ENCODE data around the gene PCLO.

PCLO gene

GRCh38 chr7:82998436-82998835 lies 164.2 kb downstream of the PCLO start:
- DNase-seq (ENCODE audit: low spot score in 2 of 2) (no peak), ATAC-seq (ENCODE audit: low read depth) (no peak)
- Mint-ChIP-seq H3K27ac (no peak overlapping the region), H3K4me1 (no peaks in the 10 kb centered on the region), H3K9me3 (peaks cover 11% of the 10 kb centered on the region), H3K36me3 (no peaks in the 10 kb centered on the region), H3K27me3 (no peaks in the 10 kb centered on the region), H3K4me3 (no peak overlapping the region)

- ATAC-seq (ENCODE audit: low read depth) (no peak), DNase-seq (ENCODE audit: low spot score in 2 of 2) (no peak)
- H3K9me3 Mint-ChIP-seq: peaks cover 4% of the 10 kb centered on the region
- no peak overlapping the region for H3K4me3 Mint-ChIP-seq
- no peak overlapping the region for H3K27ac Mint-ChIP-seq
- H3K36me3 Mint-ChIP-seq: no peaks in the 10 kb centered on the region
- no peaks in the 10 kb centered on the region for H3K4me1 Mint-ChIP-seq
- no peaks in the 10 kb centered on the region for H3K27me3 Mint-ChIP-seq
Observed at GRCh38 chr7:82985144-82985802, 177.4 kb downstream of the PCLO start.

- no peak for ATAC-seq (ENCODE audit: low read depth)
- Mint-ChIP-seq H3K36me3 (no peaks in the 10 kb centered on the region), H3K4me1 (no peaks in the 10 kb centered on the region), H3K4me3 (no peak overlapping the region), H3K27me3 (no peaks in the 10 kb centered on the region), H3K27ac (no peak overlapping the region), H3K9me3 (no peaks in the 10 kb centered on the region)
- DNase-seq (ENCODE audit: low spot score in 2 of 2): no peak
Observed at GRCh38 chr7:82980130-82980788, 182.4 kb downstream of the PCLO start.

- no peak for ATAC-seq (ENCODE audit: low read depth)
- H3K36me3 Mint-ChIP-seq: no peaks in the 10 kb centered on the region
- H3K4me3 Mint-ChIP-seq: no peak overlapping the region
- no peaks in the 10 kb centered on the region for H3K27me3 Mint-ChIP-seq
- H3K4me1 Mint-ChIP-seq: no peaks in the 10 kb centered on the region
- H3K27ac Mint-ChIP-seq: no peak overlapping the region
- DNase-seq (ENCODE audit: low spot score in 2 of 2): no peak
- H3K9me3 Mint-ChIP-seq: no peaks in the 10 kb centered on the region
Observed at GRCh38 chr7:82975811-82976468, 186.7 kb downstream of the PCLO start.

DNA sequence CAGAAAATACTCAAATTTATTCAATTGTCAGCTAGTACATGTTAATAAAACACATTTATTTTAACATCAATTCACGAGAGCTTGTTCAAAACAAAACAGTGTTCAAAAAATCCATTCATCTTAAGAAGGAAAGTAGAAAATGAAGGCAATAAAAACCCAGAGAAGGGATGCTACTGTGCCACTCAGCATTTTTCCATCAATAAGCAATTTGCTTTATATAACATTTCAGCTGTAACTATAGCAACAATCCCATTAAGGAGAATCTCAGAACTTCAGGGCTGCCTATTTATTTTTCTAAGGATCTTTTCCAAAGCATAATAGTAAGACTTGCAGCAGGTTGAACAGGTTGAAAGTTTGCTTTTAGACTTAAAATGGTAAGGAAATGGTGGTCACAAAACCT lies 190.5 kb downstream of the PCLO start:
- Mint-ChIP-seq H3K4me3 (no peak overlapping the region), H3K4me1 (no peaks in the 10 kb centered on the region), H3K27ac (no peak overlapping the region), H3K9me3 (no peaks in the 10 kb centered on the region), H3K27me3 (no peaks in the 10 kb centered on the region), H3K36me3 (no peaks in the 10 kb centered on the region)
- DNase-seq (ENCODE audit: low spot score in 2 of 2) (no peak), ATAC-seq (ENCODE audit: low read depth) (no peak)

GRCh38 chr7:82965088-82966036 lies 197.3 kb downstream of the PCLO start:
- H3K27me3 Mint-ChIP-seq: no peaks in the 10 kb centered on the region
- H3K9me3 Mint-ChIP-seq: peaks cover 4% of the 10 kb centered on the region
- no peaks in the 10 kb centered on the region for H3K36me3 Mint-ChIP-seq

DNA sequence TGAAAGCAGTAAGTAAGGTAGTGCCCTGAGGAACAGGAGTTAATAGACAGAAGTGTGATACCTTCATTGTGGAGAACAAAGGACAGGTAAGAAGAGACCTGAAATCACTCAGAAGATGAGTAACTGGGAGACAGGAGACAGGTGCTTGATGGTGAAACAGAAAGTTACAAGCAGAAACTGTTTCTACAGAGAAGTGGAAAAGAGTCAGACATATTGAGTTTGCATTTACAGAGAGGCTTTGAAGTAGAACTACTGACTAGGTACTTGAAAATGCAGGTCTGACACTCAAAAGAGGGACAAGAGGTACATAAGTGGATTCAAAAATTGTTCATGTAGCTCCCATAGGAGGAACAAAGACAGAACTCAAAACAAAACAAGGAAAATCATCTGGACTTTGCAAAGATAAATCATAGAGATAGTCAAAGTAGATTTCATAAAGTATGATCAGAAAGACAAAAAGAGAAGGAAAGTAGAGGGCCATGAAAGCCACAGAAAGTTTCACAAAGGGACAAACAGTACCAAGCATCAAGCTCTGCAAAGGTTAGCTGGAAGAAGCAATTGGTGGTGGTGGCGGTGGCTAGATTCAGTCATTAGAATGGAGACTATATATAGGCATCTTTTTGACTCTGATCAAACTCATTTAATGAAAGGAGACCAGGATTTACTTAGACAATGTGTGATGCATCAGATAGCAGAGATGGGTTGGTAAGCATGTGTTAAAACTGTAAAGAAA lies 198.4 kb downstream of the PCLO start:
- DNase-seq (ENCODE audit: low spot score in 2 of 2) (no peak), ATAC-seq (ENCODE audit: low read depth) (no peak)
- no peaks in the 10 kb centered on the region for H3K36me3 Mint-ChIP-seq
- H3K4me3 Mint-ChIP-seq: no peak overlapping the region
- H3K9me3 Mint-ChIP-seq: peaks cover 4% of the 10 kb centered on the region
- H3K27me3 Mint-ChIP-seq: no peaks in the 10 kb centered on the region
- H3K4me1 Mint-ChIP-seq: no peaks in the 10 kb centered on the region
- H3K27ac Mint-ChIP-seq: no peak overlapping the region

More at GRCh38 chr7:82965088-82966036, 197.3 kb downstream of the PCLO start:
- DNase-seq (ENCODE audit: low spot score in 2 of 2) (no peak), ATAC-seq (ENCODE audit: low read depth) (no peak)
- Mint-ChIP-seq H3K27ac (no peak overlapping the region), H3K4me3 (no peak overlapping the region), H3K4me1 (no peaks in the 10 kb centered on the region)

- H3K4me1 Mint-ChIP-seq: no peaks in the 10 kb centered on the region
- ATAC-seq (ENCODE audit: low read depth) (no peak), DNase-seq (ENCODE audit: low spot score in 2 of 2) (no peak)
- H3K27me3 Mint-ChIP-seq: no peaks in the 10 kb centered on the region
- peaks cover 4% of the 10 kb centered on the region for H3K9me3 Mint-ChIP-seq
- no peak overlapping the region for H3K27ac Mint-ChIP-seq
- no peak overlapping the region for H3K4me3 Mint-ChIP-seq
- no peaks in the 10 kb centered on the region for H3K36me3 Mint-ChIP-seq
Observed at GRCh38 chr7:82961240-82961639, 201.4 kb downstream of the PCLO start.

GRCh38 chr7:82959528-82959927 lies 203.2 kb downstream of the PCLO start:
- Mint-ChIP-seq H3K36me3 (no peaks in the 10 kb centered on the region), H3K27me3 (no peaks in the 10 kb centered on the region), H3K9me3 (peaks cover 3% of the 10 kb centered on the region), H3K4me1 (no peaks in the 10 kb centered on the region), H3K4me3 (no peak overlapping the region), H3K27ac (no peak overlapping the region)
- DNase-seq (ENCODE audit: low spot score in 2 of 2) (no peak), ATAC-seq (ENCODE audit: low read depth) (no peak)

- H3K9me3 Mint-ChIP-seq: no peaks in the 10 kb centered on the region
- no peak overlapping the region for H3K4me3 Mint-ChIP-seq
- H3K36me3 Mint-ChIP-seq: no peaks in the 10 kb centered on the region
- H3K27ac Mint-ChIP-seq: no peak overlapping the region
- ATAC-seq (ENCODE audit: low read depth) (no peak), DNase-seq (ENCODE audit: low spot score in 2 of 2) (no peak)
- H3K4me1 Mint-ChIP-seq: no peaks in the 10 kb centered on the region
- H3K27me3 Mint-ChIP-seq: no peaks in the 10 kb centered on the region
Observed at GRCh38 chr7:82957521-82957920, 205.2 kb downstream of the PCLO start.

DNA sequence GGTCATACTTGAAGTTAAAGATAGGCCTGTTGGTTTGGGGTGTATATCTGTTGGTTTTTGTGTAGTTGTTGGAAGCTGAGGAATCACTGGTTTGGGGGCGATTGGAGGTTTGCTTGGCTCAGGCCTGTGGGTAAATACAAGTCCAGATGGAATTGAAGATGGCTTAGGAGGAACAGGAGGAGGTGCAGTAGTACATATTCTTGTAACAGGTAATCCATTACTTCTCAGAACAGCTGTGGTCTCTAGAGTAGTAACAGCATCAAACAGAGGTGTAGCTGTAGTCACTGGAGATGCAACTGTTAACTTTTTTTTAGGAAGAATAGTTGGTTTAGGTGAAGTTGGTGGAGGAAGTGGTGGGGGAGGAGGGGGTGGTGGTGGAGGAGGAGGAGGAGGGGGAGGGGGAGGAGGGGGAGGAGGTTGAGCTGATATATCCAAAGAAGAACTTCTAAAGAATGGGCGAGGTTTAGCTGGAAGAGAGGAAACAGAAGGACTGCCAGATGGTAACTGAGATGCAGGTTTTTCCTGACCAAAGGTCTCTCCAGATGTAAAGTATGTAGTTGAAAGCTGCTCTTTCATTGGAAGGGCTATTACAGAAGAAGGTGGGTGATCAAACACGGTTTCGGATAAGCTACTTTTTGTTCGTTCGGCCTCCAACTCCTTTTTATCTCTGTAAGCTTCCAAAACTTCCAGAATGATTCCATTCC lies 209.2 kb downstream of the PCLO start:
- Mint-ChIP-seq H3K4me3 (no peak overlapping the region), H3K27ac (no peak overlapping the region), H3K4me1 (no peaks in the 10 kb centered on the region), H3K27me3 (no peaks in the 10 kb centered on the region), H3K36me3 (no peaks in the 10 kb centered on the region), H3K9me3 (peaks cover 2% of the 10 kb centered on the region)
- DNase-seq (ENCODE audit: low spot score in 2 of 2) (no peak), ATAC-seq (ENCODE audit: low read depth) (no peak)

DNA sequence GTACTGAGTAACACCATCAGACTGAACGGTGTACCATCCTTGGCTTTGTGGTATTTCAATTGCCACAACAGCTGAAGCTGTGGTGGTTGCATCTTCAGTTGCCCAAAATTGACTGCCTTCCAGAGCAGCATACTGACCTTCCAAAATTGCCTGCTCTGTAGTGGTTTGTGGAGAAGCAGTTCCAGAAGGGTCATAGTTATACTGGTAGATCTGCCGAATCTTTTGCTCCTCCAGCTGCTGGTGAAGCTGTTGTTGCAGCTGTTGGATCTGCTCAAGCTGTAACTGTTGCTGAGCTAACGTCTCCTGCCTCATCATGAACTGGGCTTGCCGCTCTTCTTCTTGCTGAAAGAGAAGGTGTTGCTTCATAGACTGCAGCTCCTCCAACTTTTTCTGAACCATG lies 212.2 kb downstream of the PCLO start:
- no peak overlapping the region for H3K4me3 Mint-ChIP-seq
- no peak overlapping the region for H3K27ac Mint-ChIP-seq
- H3K9me3 Mint-ChIP-seq: peaks cover 3% of the 10 kb centered on the region
- no peak for DNase-seq (ENCODE audit: low spot score in 2 of 2)
- no peak for ATAC-seq (ENCODE audit: low read depth)
- H3K27me3 Mint-ChIP-seq: no peaks in the 10 kb centered on the region
- no peaks in the 10 kb centered on the region for H3K4me1 Mint-ChIP-seq
- H3K36me3 Mint-ChIP-seq: no peaks in the 10 kb centered on the region

GRCh38 chr7:82945480-82945879 lies 217.2 kb downstream of the PCLO start:
- H3K27me3 Mint-ChIP-seq: no peaks in the 10 kb centered on the region
- H3K27ac Mint-ChIP-seq: no peak overlapping the region
- peaks cover 5% of the 10 kb centered on the region for H3K9me3 Mint-ChIP-seq
- H3K4me1 Mint-ChIP-seq: no peaks in the 10 kb centered on the region
- no peak for ATAC-seq (ENCODE audit: low read depth)
- no peak for DNase-seq (ENCODE audit: low spot score in 2 of 2)
- no peaks in the 10 kb centered on the region for H3K36me3 Mint-ChIP-seq
- no peak overlapping the region for H3K4me3 Mint-ChIP-seq

Data from memory B cell (primary cell).